Esophagus muscularis mucosa (tissue), 4 donors: ENCODE measurements around the gene FBXW8. TPM values are rescaled to one million over a fixed set of nuclear protein-coding genes. Genes with fewer than 3 reads are reported as not detected.

Experiments
- DNase-seq: peaks from one replicate; pipeline ENCODE4 v3.0.0-alpha.2; 2017; ENCODE audit errors: extremely low spot score
- H3K27ac ChIP-seq, 4 donors: fragments of 200-600 bp; sonication (generic); replicated peaks in 1 of 4; 1 replicate in 3 of 4; 2 replicates in 1 of 4; pipeline ENCODE4 v1.5.1; 2016 to 2019; ENCODE audit warnings: mild to moderate bottlenecking in 1 of 4
- H3K27me3 ChIP-seq, 4 donors: fragments of 200-600 bp; sonication (generic); one replicate each; pipeline versions ENCODE4 v1.5.1 to v1.6.0; 2016 to 2019
- H3K36me3 ChIP-seq, 4 donors: fragments of 200-600 bp; sonication (generic); one replicate each; pipeline ENCODE4 v1.5.1; 2016 to 2019
- H3K4me1 ChIP-seq, 4 donors: fragments of 200-600 bp; sonication (generic); one replicate each; pipeline ENCODE4 v1.5.1; 2016 to 2019
- H3K4me3 ChIP-seq, 4 donors: fragments of 200-600 bp; sonication (generic); 1 replicate in 2 of 4; 2 replicates in 2 of 4; pipeline ENCODE4 v1.5.1; 2016 to 2019; ENCODE audit warnings: mild to moderate bottlenecking in 4 of 4, moderate library complexity in 1 of 4
- H3K9me3 ChIP-seq, 4 donors: fragments of 200-600 bp; sonication (generic); 1 replicate in 3 of 4; 2 replicates in 1 of 4; pipeline ENCODE4 v1.5.1; 2016 to 2019
- CTCF ChIP-seq, 3 experiments: fragments of 200-600 bp in 2 of 3; fragments of 450-650 bp in 1 of 3; sonication (generic) in 2 of 3; IDR thresholded peaks; one replicate each; pipeline ENCODE4 v1.5.1; 2017 to 2019; ENCODE audit warnings: antibody characterized with exemption in 3 of 3, mild to moderate bottlenecking in 2 of 3, moderate library complexity in 1 of 3
- EP300 ChIP-seq: sonication (generic); formaldehyde crosslinking; IDR thresholded peaks from one replicate; pipeline ENCODE4 v1.6.1; 2017; ENCODE audit warnings: antibody characterized with exemption
- POLR2A ChIP-seq: fragments of 450-650 bp; IDR thresholded peaks from one replicate; pipeline ENCODE4 v1.6.1; 2017; ENCODE audit warnings: antibody characterized with exemption, moderate library complexity, mild to moderate bottlenecking, low read depth
- POLR2AphosphoS5 ChIP-seq, 2 donors: sonication (generic); formaldehyde crosslinking; IDR thresholded peaks; one replicate each; pipeline ENCODE4 v1.6.1; 2017; ENCODE audit warnings: antibody characterized with exemption in 2 of 2
- WGBS: methylation state at CpG from one replicate; pipeline ENCODE4 v1.1.5; 2018; 5-methylcytosine and 5-hydroxymethylcytosine counted together
- intact Hi-C: fragments of 100-400 bp; cut with DNase I; formaldehyde crosslinking; loops from one replicate; pipeline ENCODE4 v1.15.1; 2023
- total RNA-seq, 4 donors: library from RNA; depleted of rRNA; stranded (reverse); fragments of >200 nt; gene quantifications; one replicate each; pipeline versions ENCODE4 v1.1.0 to v1.2.1, GENCODE V29; 2016

FBXW8 gene
- total RNA-seq, 4 donors from 2014 or later, result 11.9 to 13.9 (median 13.3) TPM

GRCh38 chr12:117071009-117071408 is 160.3 kb downstream of the FBXW8 start:
- Histone ChIP-seq H3K27ac (no peak overlapping the region), H3K36me3 (peaks cover 0 to 4% (median 0%) of the 10 kb centered on the region in 4 donors), H3K27me3 (no peaks in the 10 kb centered on the region), H3K4me1 (peaks cover 0 to 17% (median 0%) of the 10 kb centered on the region in 4 donors), H3K9me3 (no peaks in the 10 kb centered on the region), H3K4me3 (no peak overlapping the region)
- DNase-seq, result no peak
- 76% methylated on average over 5 of the region's 5 CpGs for WGBS
- TF ChIP-seq POLR2AphosphoS5 (IDR thresholded peaks at IDR 0.05) (no peak), POLR2A (no peak), CTCF (IDR thresholded peaks at IDR 0.05) (no peak), EP300 (no peak)
- intact Hi-C loops, result no loop called here

DNA sequence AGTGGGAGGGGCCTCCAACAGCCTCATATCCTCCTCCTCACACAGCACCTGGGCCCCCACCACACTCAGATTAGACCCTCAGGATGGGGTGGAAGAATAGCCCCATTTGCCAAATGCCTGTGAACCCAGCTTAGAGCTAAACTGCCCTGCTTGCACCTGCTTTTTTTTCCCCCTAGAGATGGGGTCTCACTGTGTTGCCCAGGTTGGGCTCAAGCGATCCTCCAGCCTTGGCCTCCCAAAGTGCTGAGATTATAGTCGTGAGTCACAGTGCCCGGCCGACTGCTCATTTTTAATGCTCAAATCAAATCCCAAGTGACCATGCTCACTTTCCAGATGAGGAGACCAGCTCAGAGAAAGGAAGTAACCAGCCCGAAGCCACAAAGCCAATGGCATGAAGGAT is 161.4 kb downstream of the FBXW8 start:
- Histone ChIP-seq H3K36me3 (peaks cover 0 to 4% (median 0%) of the 10 kb centered on the region in 4 donors), H3K9me3 (no peaks in the 10 kb centered on the region), H3K27me3 (peaks cover 0 to 5% (median 0%) of the 10 kb centered on the region in 4 donors), H3K4me3 (no peak overlapping the region), H3K27ac (no peak overlapping the region), H3K4me1 (peaks cover 0 to 23% (median 0%) of the 10 kb centered on the region in 4 donors)
- intact Hi-C loops, result no loop called here
- 95% methylated on average over 5 of the region's 5 CpGs for WGBS
- TF ChIP-seq EP300 (no peak), CTCF (IDR thresholded peaks at IDR 0.05) (no peak), POLR2AphosphoS5 (IDR thresholded peaks at IDR 0.05) (no peak)
- no peak for DNase-seq

- 78% methylated on average over 10 of the region's 10 CpGs for whole genome bisulfite sequencing
- intact Hi-C loops, result no loop called here
- DNase-seq, result no peak
- no peaks in the 10 kb centered on the region for H3K9me3 ChIP-seq
- H3K4me3 ChIP-seq, result no peak overlapping the region
- H3K27ac ChIP-seq, result no peak overlapping the region
- H3K27me3 ChIP-seq, result peaks cover 0 to 6% (median 0%) of the 10 kb centered on the region in 4 donors
- TF ChIP-seq POLR2AphosphoS5 (IDR thresholded peaks at IDR 0.05) (no peak), EP300 (no peak), CTCF (IDR thresholded peaks at IDR 0.05) (no peak), POLR2A (no peak)
- H3K36me3 ChIP-seq, result peaks cover 0 to 4% (median 0%) of the 10 kb centered on the region in 4 donors
- H3K4me1 ChIP-seq, result peaks cover 0 to 23% (median 0%) of the 10 kb centered on the region in 4 donors
These were observed 162.2 kb downstream of the FBXW8 start for GRCh38 chr12:117072736-117073490.

DNA sequence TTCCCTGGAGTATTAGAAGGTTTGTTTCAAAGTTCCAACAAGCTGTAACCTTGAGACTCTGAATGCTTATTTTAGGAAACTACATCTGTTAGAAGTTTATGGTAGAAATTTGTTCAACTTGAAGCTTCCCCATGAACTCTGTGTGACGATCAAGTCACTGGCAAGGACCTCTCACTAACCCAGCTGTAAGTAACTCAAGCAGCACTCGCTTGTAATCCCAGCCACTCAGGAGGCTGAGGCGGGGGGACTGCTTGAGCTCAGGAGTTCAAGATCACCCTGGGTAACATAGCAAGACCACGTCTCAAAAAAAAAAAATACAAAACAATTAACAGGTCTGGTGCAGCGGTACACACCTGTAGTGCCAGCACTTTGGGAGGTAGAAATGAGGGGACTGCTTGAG is 162.9 kb downstream of the FBXW8 start:
- peaks cover 0 to 6% (median 0%) of the 10 kb centered on the region in 4 donors for H3K27me3 ChIP-seq
- peaks cover 0 to 4% (median 0%) of the 10 kb centered on the region in 4 donors for H3K36me3 ChIP-seq
- no peaks in the 10 kb centered on the region for H3K9me3 ChIP-seq
- no peak overlapping the region for H3K27ac ChIP-seq
- 64% methylated on average over 4 of the region's 5 CpGs for WGBS
- H3K4me3 ChIP-seq, result no peak overlapping the region
- intact Hi-C loops, result no loop called here
- TF ChIP-seq POLR2AphosphoS5 (IDR thresholded peaks at IDR 0.05) (no peak), EP300 (no peak), CTCF (IDR thresholded peaks at IDR 0.05) (no peak), POLR2A (no peak)
- no peak for DNase-seq
- peaks cover 0 to 21% (median 0%) of the 10 kb centered on the region in 4 donors for H3K4me1 ChIP-seq
